Colonic mucosa (tissue), 4 donors: ENCODE data around the gene FBXO7. TPM values are rescaled to one million over a fixed set of nuclear protein-coding genes. Genes with fewer than 3 reads are reported as not detected.

Experiments used
- DNase-seq: peaks from one replicate; pipeline ENCODE4 v3.0.0-alpha.2; 2020
- H3K27ac ChIP-seq: fragments of 200-600 bp; one replicate; pipeline ENCODE4 v1.8.0; 2021
- H3K27me3 ChIP-seq: fragments of 200-600 bp; one replicate; pipeline ENCODE4 v1.8.0; 2021
- H3K36me3 ChIP-seq: fragments of 200-600 bp; one replicate; pipeline ENCODE4 v1.8.0; 2021
- H3K4me1 ChIP-seq: fragments of 200-600 bp; one replicate; pipeline ENCODE4 v1.8.0; 2021; ENCODE audit warnings: mild to moderate bottlenecking
- H3K4me3 ChIP-seq: fragments of 200-600 bp; one replicate; pipeline ENCODE4 v1.8.0; 2021
- H3K9ac ChIP-seq, 2 donors: one replicate each; pipeline ENCODE4 v1.7.0; 2013; ENCODE audit warnings: control low read depth in 2 of 2, low read depth in 2 of 2, low read length in 2 of 2
- H3K9me3 ChIP-seq: fragments of 200-600 bp; one replicate; pipeline ENCODE4 v1.8.0; 2021
- intact Hi-C: fragments of 100-400 bp; cut with DNase I; formaldehyde crosslinking; loops from one replicate; pipeline ENCODE4 v1.14.1; 2022
- total RNA-seq, 2 donors: library from RNA; stranded (reverse); fragmentation: NEBNext Ultra II Directional in 1 of 2; extraction: Animal tissue kit (Norgen Biotek cat#: 25700) in 1 of 2; gene quantifications; one replicate each; pipeline ENCODE4 v1.2.1, GENCODE V29; 2021
- TF ChIP-seq, protein P1 (sequence below): fragments of 200-600 bp; IDR thresholded peaks from one replicate; pipeline ENCODE4 v1.8.0; 2022; ENCODE audit warnings: antibody characterized with exemption, mild to moderate bottlenecking
- donor health status: healthy.
- donor health status: DM: no; HTN: no; CAD: no.
- donor health status: DM: no; HTN: no; CAD: no.

FBXO7 gene
- total RNA-seq, 2 donors from 2014 or later, result 62.1 to 81.1 TPM

DNA sequence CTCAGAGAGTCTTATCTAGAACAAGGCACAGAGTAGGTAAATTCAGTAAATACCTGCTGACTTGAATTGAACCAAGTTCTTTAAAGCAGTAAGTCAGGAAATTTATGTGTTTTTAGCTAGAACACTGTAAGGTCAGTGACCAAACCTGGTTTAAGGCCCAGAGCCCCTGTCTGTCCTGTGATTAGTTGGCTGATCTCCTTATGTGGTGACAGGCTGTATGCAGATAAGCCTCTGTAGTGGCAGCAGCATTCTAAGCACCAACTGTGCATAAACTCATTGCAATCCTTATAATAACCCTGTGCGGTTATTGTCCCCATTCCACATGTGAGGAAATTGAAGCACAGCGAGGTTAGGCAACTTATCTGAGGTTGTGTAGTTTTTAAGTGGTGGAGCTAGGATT is 40.5 kb downstream of the FBXO7 start:
- no peak for DNase-seq
- TF ChIP-seq, protein P1, sequence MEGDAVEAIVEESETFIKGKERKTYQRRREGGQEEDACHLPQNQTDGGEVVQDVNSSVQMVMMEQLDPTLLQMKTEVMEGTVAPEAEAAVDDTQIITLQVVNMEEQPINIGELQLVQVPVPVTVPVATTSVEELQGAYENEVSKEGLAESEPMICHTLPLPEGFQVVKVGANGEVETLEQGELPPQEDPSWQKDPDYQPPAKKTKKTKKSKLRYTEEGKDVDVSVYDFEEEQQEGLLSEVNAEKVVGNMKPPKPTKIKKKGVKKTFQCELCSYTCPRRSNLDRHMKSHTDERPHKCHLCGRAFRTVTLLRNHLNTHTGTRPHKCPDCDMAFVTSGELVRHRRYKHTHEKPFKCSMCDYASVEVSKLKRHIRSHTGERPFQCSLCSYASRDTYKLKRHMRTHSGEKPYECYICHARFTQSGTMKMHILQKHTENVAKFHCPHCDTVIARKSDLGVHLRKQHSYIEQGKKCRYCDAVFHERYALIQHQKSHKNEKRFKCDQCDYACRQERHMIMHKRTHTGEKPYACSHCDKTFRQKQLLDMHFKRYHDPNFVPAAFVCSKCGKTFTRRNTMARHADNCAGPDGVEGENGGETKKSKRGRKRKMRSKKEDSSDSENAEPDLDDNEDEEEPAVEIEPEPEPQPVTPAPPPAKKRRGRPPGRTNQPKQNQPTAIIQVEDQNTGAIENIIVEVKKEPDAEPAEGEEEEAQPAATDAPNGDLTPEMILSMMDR, result no peak
- Histone ChIP-seq H3K36me3 (no peaks in the 10 kb centered on the region), H3K27ac (no peak overlapping the region), H3K4me1 (no peaks in the 10 kb centered on the region), H3K27me3 (no peaks in the 10 kb centered on the region), H3K9me3 (no peaks in the 10 kb centered on the region), H3K4me3 (no peak overlapping the region), H3K9ac (no peak overlapping the region)
- intact Hi-C loops, result no loop called here

DNA sequence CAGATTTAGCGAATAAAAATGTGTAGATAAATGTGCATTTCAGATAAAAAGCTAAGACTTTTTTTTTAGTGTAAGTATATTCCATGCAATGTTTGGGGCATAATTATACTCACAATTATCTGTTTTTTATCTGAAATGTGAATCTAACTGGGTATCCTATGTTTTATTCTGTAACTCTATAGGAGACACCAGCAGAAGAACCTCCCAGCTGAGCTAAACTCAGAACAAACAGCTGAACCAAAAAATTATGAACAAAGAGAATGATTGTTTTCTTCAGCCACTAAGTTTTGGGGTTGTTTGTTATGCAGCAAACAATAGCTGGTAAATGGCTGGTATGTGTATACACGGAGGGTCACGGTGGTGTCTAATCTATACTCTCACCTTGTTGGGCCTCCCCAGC is 42.9 kb downstream of the FBXO7 start:
- intact Hi-C loops, result no loop called here
- H3K4me1 ChIP-seq, result no peaks in the 10 kb centered on the region
- TF ChIP-seq, protein P1, result no peak

DNA sequence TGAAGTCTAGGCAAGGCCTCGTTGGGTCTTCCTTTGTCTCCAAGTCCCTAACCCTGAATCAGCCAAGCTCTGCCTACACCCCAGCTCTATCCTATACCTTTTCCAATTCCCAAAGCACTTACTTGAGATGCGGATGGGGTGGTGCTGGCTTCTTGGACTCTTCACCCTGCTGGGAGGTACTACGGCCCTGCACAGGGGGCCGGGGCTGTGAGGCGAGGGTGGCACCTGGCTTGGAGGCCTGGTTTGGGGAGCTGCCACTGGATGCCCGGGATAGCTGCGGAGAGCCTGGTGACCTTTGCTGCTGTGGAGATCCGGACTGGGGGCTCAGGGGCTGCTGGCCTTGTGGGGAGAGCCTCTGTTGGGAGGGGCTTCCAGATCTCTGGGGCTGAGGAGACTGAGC is 43.3 kb downstream of the FBXO7 start:
- intact Hi-C loops, result no loop called here
- H3K4me3 ChIP-seq, result no peak overlapping the region
- no peak overlapping the region for H3K9ac ChIP-seq
- H3K36me3 ChIP-seq, result no peaks in the 10 kb centered on the region
- H3K9me3 ChIP-seq, result no peaks in the 10 kb centered on the region
- TF ChIP-seq, protein P1, result no peak
- H3K27ac ChIP-seq, result no peak overlapping the region
- no peaks in the 10 kb centered on the region for H3K27me3 ChIP-seq
- DNase-seq, result no peak
- no peaks in the 10 kb centered on the region for H3K4me1 ChIP-seq

More for the DNA sequence above, 42.9 kb downstream of the FBXO7 start:
- no peaks in the 10 kb centered on the region for H3K27me3 ChIP-seq
- no peaks in the 10 kb centered on the region for H3K36me3 ChIP-seq
- no peak for DNase-seq
- no peaks in the 10 kb centered on the region for H3K9me3 ChIP-seq
- H3K4me3 ChIP-seq, result no peak overlapping the region
- H3K27ac ChIP-seq, result no peak overlapping the region
- H3K9ac ChIP-seq, result no peak overlapping the region

DNA sequence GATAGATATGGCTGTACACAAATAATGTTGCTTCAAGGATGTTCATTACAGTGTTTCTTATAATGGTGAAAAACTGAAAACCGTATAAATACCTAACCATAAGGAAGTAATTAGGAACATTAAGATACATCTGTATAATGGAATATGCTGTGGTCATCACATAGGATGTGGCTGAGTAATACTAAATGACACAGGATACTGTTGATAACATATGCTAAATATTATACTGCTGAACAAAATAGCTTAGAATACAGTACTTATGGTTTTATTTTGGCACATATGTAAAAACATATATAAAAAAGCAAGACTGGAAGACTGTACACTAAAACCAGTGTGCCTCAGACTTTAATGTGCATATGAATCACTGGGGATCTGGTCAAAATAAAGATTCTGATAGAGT is 43.8 kb downstream of the FBXO7 start:
- H3K4me1 ChIP-seq, result no peaks in the 10 kb centered on the region
- TF ChIP-seq, protein P1, result no peak
- no peaks in the 10 kb centered on the region for H3K36me3 ChIP-seq
- no peak overlapping the region for H3K27ac ChIP-seq
- no peaks in the 10 kb centered on the region for H3K27me3 ChIP-seq
- intact Hi-C loops, result no loop called here
- H3K9me3 ChIP-seq, result no peaks in the 10 kb centered on the region
- no peak for DNase-seq
- H3K4me3 ChIP-seq, result no peak overlapping the region
- H3K9ac ChIP-seq, result no peak overlapping the region

DNA sequence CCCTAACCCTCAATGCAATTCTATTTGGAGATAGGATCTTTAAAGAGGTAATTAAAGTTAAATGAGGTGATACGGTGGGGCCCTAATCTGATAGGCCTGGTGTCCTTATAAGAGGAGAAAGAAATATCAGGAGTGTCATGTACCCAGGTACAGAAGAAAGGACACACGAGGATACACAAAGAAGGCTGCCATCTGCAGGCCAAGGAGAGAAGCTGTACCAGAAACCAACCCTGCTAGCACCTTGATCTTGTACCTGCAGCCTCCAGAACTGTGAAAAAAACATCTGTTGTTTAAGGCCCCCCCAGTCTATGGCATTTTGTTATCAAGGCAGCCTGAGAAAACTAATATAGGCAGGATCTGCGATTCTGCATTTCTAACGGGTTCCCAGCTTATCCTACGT is 44.2 kb downstream of the FBXO7 start:
- H3K27me3 ChIP-seq, result no peaks in the 10 kb centered on the region
- H3K4me3 ChIP-seq, result no peak overlapping the region
- no peak overlapping the region for H3K27ac ChIP-seq
- H3K9ac ChIP-seq, result no peak overlapping the region
- H3K4me1 ChIP-seq, result no peaks in the 10 kb centered on the region
- intact Hi-C loops, result no loop called here
- no peaks in the 10 kb centered on the region for H3K36me3 ChIP-seq
- no peak for DNase-seq
- TF ChIP-seq, protein P1, result peak; percentile 21
- no peaks in the 10 kb centered on the region for H3K9me3 ChIP-seq

DNA sequence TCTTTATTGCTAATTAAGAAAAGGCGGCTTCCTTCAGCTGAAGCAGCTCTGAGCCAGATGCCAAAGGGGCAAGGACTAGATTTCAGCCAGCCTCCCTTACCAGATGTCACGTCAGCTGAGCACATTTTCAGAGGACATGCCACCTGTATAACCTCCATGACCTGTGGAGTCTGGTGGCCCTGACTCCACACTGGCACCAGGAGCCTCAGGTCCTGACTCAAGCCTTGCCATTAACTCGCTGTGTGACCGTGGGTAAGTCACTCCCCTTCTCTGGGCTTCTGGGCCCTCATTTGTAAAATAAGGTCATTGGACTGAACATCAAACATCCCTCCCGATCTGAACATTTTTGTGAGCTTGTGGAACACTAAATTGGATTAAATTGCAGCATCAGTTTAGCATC is 46.0 kb downstream of the FBXO7 start:
- DNase-seq, result no peak
- TF ChIP-seq, protein P1, result no peak
- H3K27ac ChIP-seq, result no peak overlapping the region
- H3K27me3 ChIP-seq, result no peaks in the 10 kb centered on the region
- H3K9me3 ChIP-seq, result no peaks in the 10 kb centered on the region
- no peak overlapping the region for H3K9ac ChIP-seq
- no peaks in the 10 kb centered on the region for H3K36me3 ChIP-seq
- intact Hi-C loops, result no loop called here
- no peak overlapping the region for H3K4me3 ChIP-seq
- no peaks in the 10 kb centered on the region for H3K4me1 ChIP-seq
